ENCODE results near the gene GRIA4. TPM values are rescaled to one million over a fixed set of nuclear protein-coding genes. Genes with fewer than 3 reads are reported as not detected.

GRIA4 gene
- total RNA-seq, 5 donors from 2014 or later (not counting 1 experiment from before 2014, with no cell fraction given), result 0.09 TPM; not detected in 4

DNA sequence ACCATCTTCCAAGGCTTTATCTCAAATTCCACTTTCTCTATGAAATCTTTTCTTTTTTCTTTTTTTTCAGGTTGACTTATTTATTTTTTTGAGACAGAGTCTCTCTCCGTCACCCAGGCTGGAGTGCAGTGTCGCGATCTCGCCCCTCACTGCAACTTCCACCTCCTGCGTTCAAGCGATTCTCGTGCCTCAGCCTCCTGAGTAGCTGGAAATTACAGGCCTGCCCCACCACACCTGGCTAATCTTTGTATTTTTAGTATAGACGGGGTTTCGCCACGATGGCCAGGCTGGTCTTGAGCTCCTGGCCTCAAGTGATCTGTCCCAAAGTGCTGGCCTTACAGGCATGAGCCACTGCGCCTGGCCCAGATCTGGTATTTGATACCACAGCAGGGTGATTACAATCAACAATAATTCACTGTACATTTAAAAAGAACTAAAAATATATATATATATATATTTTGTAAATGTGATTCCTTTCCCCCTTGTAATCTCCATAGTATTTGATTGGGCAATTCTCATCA lies 290.7 kb downstream of the GRIA4 start:
- 93% methylated on average over 3 of the region's 11 CpGs for WGBS (ENCODE audit: insufficient coverage)

DNA sequence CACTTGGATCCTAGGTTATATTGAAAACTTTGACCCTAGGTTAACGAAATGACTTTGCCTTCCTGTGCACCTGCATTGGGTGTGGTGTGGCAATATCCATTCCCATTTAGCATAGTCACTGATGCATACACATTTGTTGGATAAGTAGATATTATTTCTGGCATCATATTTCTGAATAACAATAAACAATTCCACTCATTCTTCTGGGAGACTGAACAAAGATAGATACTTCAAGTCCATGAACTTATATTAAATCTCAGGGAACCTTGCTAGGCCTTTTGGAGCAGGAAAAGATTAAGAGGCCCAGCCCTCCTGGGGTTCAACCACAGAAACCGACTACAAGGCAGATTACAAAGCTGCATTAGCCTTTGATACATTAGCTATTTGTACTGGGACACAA lies 293.2 kb downstream of the GRIA4 start:
- Histone ChIP-seq H3K4me1 (ENCODE audit: control insufficient read depth in 1 of 2, extremely low read depth in 1 of 2, insufficient read depth in 2 of 2, low read length in 2 of 2) (no peaks in the 10 kb centered on the region), H3K9me3 (no peaks in the 10 kb centered on the region), H3K36me3 (ENCODE audit: control insufficient read depth in 2 of 2, extremely low read depth in 1 of 2, insufficient read depth in 1 of 2, low read length in 1 of 2) (no peaks in the 10 kb centered on the region), H3K4me3 (ENCODE audit: control insufficient read depth in 1 of 2, extremely low read depth in 1 of 2, low read length in 1 of 2) (no peak overlapping the region), H3K27me3 (replicated peaks in 1 of 2; ENCODE audit: control insufficient read depth in 2 of 2, extremely low read depth in 1 of 2, insufficient read depth in 2 of 2, low read length in 1 of 2) (peaks cover 0 to 4% of the 10 kb centered on the region in 2 experiments), H3K27ac (ENCODE audit: low read length) (no peak overlapping the region)
- H3K36me3 Mint-ChIP-seq, result no peaks in the 10 kb centered on the region
- no peaks in the 10 kb centered on the region for H3K4me1 Mint-ChIP-seq
- DNase-seq (no peak), ATAC-seq (replicated peaks in 1 of 4) (no peak)
- H3K27ac Mint-ChIP-seq, result no peak overlapping the region
- ChIA-PET POLR2A (no interaction called here), CTCF (no interaction called here)
- no peak overlapping the region for H3K4me3 Mint-ChIP-seq
- no peaks in the 10 kb centered on the region for H3K27me3 Mint-ChIP-seq
- H3K9me3 Mint-ChIP-seq, result no peaks in the 10 kb centered on the region
- WGBS (ENCODE audit: insufficient coverage), result no CpG with 5 or more reads among the region's 2 CpGs

More for the DNA sequence above, 290.7 kb downstream of the GRIA4 start:
- Histone ChIP-seq H3K27ac (ENCODE audit: low read length) (no peak overlapping the region), H3K36me3 (ENCODE audit: control insufficient read depth in 2 of 2, extremely low read depth in 1 of 2, insufficient read depth in 1 of 2, low read length in 1 of 2) (no peaks in the 10 kb centered on the region), H3K27me3 (replicated peaks in 1 of 2; ENCODE audit: control insufficient read depth in 2 of 2, extremely low read depth in 1 of 2, insufficient read depth in 2 of 2, low read length in 1 of 2) (peaks cover 0 to 4% of the 10 kb centered on the region in 2 experiments), H3K4me1 (ENCODE audit: control insufficient read depth in 1 of 2, extremely low read depth in 1 of 2, insufficient read depth in 2 of 2, low read length in 2 of 2) (no peaks in the 10 kb centered on the region), H3K9me3 (no peaks in the 10 kb centered on the region), H3K4me3 (ENCODE audit: control insufficient read depth in 1 of 2, extremely low read depth in 1 of 2, low read length in 1 of 2) (no peak overlapping the region)
- POLR2A ChIA-PET, result no interaction called here
- DNase-seq (no peak), ATAC-seq (replicated peaks in 1 of 4) (no peak)
- no peaks in the 10 kb centered on the region for H3K36me3 Mint-ChIP-seq
- H3K4me3 Mint-ChIP-seq, result no peak overlapping the region
- H3K27ac Mint-ChIP-seq, result no peak overlapping the region
- H3K27me3 Mint-ChIP-seq, result no peaks in the 10 kb centered on the region
- H3K4me1 Mint-ChIP-seq, result no peaks in the 10 kb centered on the region
- H3K9me3 Mint-ChIP-seq, result no peaks in the 10 kb centered on the region
- CTCF ChIA-PET, result no interaction called here

DNA sequence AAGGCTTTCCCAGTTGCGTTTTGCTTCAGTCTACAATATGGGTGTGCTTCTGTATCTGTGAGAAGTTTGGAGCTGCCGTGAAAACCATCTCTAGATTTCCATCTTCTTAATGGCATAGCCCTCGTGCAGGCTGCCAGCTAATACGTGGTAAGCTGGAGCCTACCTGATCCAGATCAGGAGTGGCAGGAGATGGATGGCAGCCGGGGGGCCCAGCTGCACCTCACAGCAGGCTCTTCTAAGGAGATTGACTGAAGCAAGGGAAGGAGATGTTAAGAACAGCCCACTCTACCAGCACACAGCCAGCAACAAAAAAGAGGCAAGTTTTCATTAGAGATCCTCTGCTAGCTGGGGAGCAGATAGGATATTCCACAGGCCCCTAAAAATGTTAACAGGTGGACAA lies 296.6 kb downstream of the GRIA4 start:
- 80% methylated on average over 1 of the region's 5 CpGs for WGBS (ENCODE audit: insufficient coverage)
- H3K36me3 Mint-ChIP-seq, result no peaks in the 10 kb centered on the region
- no peaks in the 10 kb centered on the region for H3K9me3 Mint-ChIP-seq
- CTCF ChIA-PET, result no interaction called here
- H3K27ac Mint-ChIP-seq, result no peak overlapping the region
- DNase-seq (no peak), ATAC-seq (replicated peaks in 1 of 4) (no peak)
- no peak overlapping the region for H3K4me3 Mint-ChIP-seq
- H3K27me3 Mint-ChIP-seq, result no peaks in the 10 kb centered on the region
- Histone ChIP-seq H3K27me3 (replicated peaks in 1 of 2; ENCODE audit: control insufficient read depth in 2 of 2, extremely low read depth in 1 of 2, insufficient read depth in 2 of 2, low read length in 1 of 2) (no peaks in the 10 kb centered on the region), H3K36me3 (ENCODE audit: control insufficient read depth in 2 of 2, extremely low read depth in 1 of 2, insufficient read depth in 1 of 2, low read length in 1 of 2) (no peaks in the 10 kb centered on the region), H3K4me3 (ENCODE audit: control insufficient read depth in 1 of 2, extremely low read depth in 1 of 2, low read length in 1 of 2) (no peak overlapping the region), H3K27ac (ENCODE audit: low read length) (no peak overlapping the region), H3K4me1 (ENCODE audit: control insufficient read depth in 1 of 2, extremely low read depth in 1 of 2, insufficient read depth in 2 of 2, low read length in 2 of 2) (no peaks in the 10 kb centered on the region), H3K9me3 (no peaks in the 10 kb centered on the region)
- H3K4me1 Mint-ChIP-seq, result no peaks in the 10 kb centered on the region
- POLR2A ChIA-PET, result no interaction called here

DNA sequence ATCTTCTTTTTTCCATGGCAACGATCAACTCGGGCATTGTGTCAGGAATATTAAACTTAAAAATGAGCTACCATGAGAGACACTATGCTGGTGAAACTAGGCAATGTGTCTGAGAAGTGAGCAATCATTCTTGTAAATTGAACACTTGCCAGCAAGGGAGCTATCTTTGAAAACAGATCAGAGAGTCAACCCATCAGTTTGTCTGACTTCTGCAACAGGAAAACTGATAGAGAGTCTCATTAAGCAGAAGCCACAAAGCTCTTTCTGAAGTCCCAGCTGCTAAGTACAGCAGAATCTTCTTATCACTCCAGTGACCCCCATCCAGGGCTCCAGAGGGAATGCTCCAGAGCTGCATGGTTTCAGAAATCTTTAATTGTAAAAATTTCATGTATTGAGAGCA lies 297.4 kb downstream of the GRIA4 start:
- no peaks in the 10 kb centered on the region for H3K4me1 ChIP-seq (ENCODE audit: control insufficient read depth in 1 of 2, extremely low read depth in 1 of 2, insufficient read depth in 2 of 2, low read length in 2 of 2)
- Mint-ChIP-seq H3K9me3 (no peaks in the 10 kb centered on the region), H3K36me3 (no peaks in the 10 kb centered on the region), H3K27me3 (no peaks in the 10 kb centered on the region), H3K4me3 (no peak overlapping the region), H3K27ac (no peak overlapping the region), H3K4me1 (no peaks in the 10 kb centered on the region)
- no peak overlapping the region for H3K27ac ChIP-seq (ENCODE audit: low read length)
- H3K4me3 ChIP-seq (ENCODE audit: control insufficient read depth in 1 of 2, extremely low read depth in 1 of 2, low read length in 1 of 2), result no peak overlapping the region
- CTCF ChIA-PET, result no interaction called here
- WGBS (ENCODE audit: insufficient coverage), result no CpG with 5 or more reads among the region's 2 CpGs
- no peaks in the 10 kb centered on the region for H3K9me3 ChIP-seq
- ATAC-seq (replicated peaks in 1 of 4), result no peak
- H3K27me3 ChIP-seq (replicated peaks in 1 of 2; ENCODE audit: control insufficient read depth in 2 of 2, extremely low read depth in 1 of 2, insufficient read depth in 2 of 2, low read length in 1 of 2), result no peaks in the 10 kb centered on the region
- H3K36me3 ChIP-seq (ENCODE audit: control insufficient read depth in 2 of 2, extremely low read depth in 1 of 2, insufficient read depth in 1 of 2, low read length in 1 of 2), result no peaks in the 10 kb centered on the region
- no peak for DNase-seq
- POLR2A ChIA-PET, result no interaction called here

DNA sequence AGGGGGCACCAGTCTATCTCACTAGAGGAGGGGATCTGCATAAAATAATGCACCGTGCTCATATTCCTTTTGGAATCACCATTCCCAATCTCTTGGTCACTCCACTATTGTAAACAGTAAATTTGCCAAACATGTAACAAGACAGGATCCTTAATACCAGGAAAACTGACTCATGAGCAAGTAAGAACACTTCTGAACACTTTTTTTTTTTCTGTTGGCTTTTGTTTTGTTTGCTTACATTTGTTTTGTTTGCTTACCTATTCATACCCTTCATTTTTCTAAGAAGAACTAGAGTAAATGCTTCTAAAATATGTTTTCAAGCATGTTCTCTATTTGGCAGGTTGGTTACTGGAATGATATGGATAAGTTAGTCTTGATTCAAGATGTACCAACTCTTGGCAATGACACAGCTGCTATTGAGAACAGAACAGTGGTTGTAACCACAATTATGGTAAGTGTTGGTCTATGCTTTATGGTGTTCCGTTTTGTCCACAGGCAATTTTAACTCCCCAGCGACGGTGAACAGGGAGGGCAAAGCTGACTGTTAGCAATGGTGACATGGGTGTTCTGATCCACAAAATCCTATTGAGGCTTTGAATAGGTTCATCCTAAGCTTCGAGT lies 300.3 kb downstream of the GRIA4 start:
- H3K4me1 ChIP-seq (ENCODE audit: control insufficient read depth in 1 of 2, extremely low read depth in 1 of 2, insufficient read depth in 2 of 2, low read length in 2 of 2), result no peaks in the 10 kb centered on the region
- H3K27ac ChIP-seq (ENCODE audit: low read length), result no peak overlapping the region
- H3K9me3 ChIP-seq, result no peaks in the 10 kb centered on the region
- ATAC-seq (replicated peaks in 1 of 4) (no peak), DNase-seq (no peak)
- H3K27ac Mint-ChIP-seq, result no peak overlapping the region
- WGBS (ENCODE audit: insufficient coverage), result 71% methylated on average over 1 of the region's 5 CpGs
- H3K36me3 Mint-ChIP-seq, result no peaks in the 10 kb centered on the region
- H3K4me3 Mint-ChIP-seq, result no peak overlapping the region
- H3K9me3 Mint-ChIP-seq, result no peaks in the 10 kb centered on the region
- H3K4me1 Mint-ChIP-seq, result no peaks in the 10 kb centered on the region
- H3K36me3 ChIP-seq (ENCODE audit: control insufficient read depth in 2 of 2, extremely low read depth in 1 of 2, insufficient read depth in 1 of 2, low read length in 1 of 2), result no peaks in the 10 kb centered on the region
- ChIA-PET POLR2A (no interaction called here), CTCF (no interaction called here)
- H3K27me3 ChIP-seq (replicated peaks in 1 of 2; ENCODE audit: control insufficient read depth in 2 of 2, extremely low read depth in 1 of 2, insufficient read depth in 2 of 2, low read length in 1 of 2), result no peaks in the 10 kb centered on the region
- no peaks in the 10 kb centered on the region for H3K27me3 Mint-ChIP-seq
- no peak overlapping the region for H3K4me3 ChIP-seq (ENCODE audit: control insufficient read depth in 1 of 2, extremely low read depth in 1 of 2, low read length in 1 of 2)

DNA sequence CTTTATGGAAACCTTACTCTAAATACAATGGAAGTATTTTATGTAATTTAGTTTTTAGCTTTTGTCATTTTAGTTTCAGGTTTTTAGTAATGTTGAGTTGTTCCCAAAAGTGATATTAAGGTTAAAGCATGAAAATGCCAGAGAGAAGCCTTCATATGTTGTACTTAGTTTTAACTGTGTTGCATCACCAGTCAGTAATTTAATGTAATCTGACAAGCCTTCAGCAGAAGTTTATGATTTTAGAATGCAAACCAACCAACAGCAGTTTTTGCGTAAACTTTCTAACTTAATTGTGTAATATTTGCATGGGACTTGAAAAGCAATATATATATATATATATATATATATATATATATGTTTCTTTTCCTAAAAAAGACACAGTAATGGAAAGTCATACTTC lies 301.6 kb downstream of the GRIA4 start:
- CTCF ChIA-PET, result no interaction called here

DNA sequence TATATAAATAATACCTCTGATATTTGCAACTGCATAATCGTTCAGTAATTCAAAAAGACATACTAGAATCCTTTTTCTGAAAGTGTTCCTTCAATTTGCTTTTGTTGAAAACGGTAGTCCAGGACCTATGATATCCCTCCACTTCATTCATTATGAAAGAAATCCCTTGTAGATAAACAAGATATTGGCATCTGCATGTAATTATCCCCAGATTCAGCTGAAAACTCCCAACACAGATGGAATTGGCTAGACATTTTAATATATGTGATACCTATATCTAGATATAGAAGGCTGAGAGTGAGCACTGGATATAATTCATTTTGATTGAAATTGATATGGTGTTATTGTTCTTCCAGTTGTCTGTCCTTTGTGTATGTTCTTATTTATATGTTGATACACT lies 302.8 kb downstream of the GRIA4 start:
- no peaks in the 10 kb centered on the region for H3K4me1 Mint-ChIP-seq
- DNase-seq (no peak), ATAC-seq (replicated peaks in 1 of 4) (no peak)
- Histone ChIP-seq H3K4me3 (ENCODE audit: control insufficient read depth in 1 of 2, extremely low read depth in 1 of 2, low read length in 1 of 2) (no peak overlapping the region), H3K27me3 (replicated peaks in 1 of 2; ENCODE audit: control insufficient read depth in 2 of 2, extremely low read depth in 1 of 2, insufficient read depth in 2 of 2, low read length in 1 of 2) (no peaks in the 10 kb centered on the region), H3K27ac (ENCODE audit: low read length) (no peak overlapping the region), H3K4me1 (ENCODE audit: control insufficient read depth in 1 of 2, extremely low read depth in 1 of 2, insufficient read depth in 2 of 2, low read length in 2 of 2) (no peaks in the 10 kb centered on the region), H3K9me3 (no peaks in the 10 kb centered on the region), H3K36me3 (ENCODE audit: control insufficient read depth in 2 of 2, extremely low read depth in 1 of 2, insufficient read depth in 1 of 2, low read length in 1 of 2) (no peaks in the 10 kb centered on the region)
- no peaks in the 10 kb centered on the region for H3K36me3 Mint-ChIP-seq
- H3K4me3 Mint-ChIP-seq, result no peak overlapping the region
- POLR2A ChIA-PET, result no interaction called here
- H3K9me3 Mint-ChIP-seq, result no peaks in the 10 kb centered on the region
- H3K27me3 Mint-ChIP-seq, result no peaks in the 10 kb centered on the region
- CTCF ChIA-PET, result no interaction called here
- no peak overlapping the region for H3K27ac Mint-ChIP-seq
- no CpG with 5 or more reads among the region's 2 CpGs for WGBS (ENCODE audit: insufficient coverage)

More for the DNA sequence above, 301.6 kb downstream of the GRIA4 start:
- POLR2A ChIA-PET, result no interaction called here
- DNase-seq, result no peak
- Mint-ChIP-seq H3K4me3 (no peak overlapping the region), H3K9me3 (no peaks in the 10 kb centered on the region), H3K27ac (no peak overlapping the region), H3K27me3 (no peaks in the 10 kb centered on the region), H3K36me3 (no peaks in the 10 kb centered on the region), H3K4me1 (no peaks in the 10 kb centered on the region)
- H3K9me3 ChIP-seq, result no peaks in the 10 kb centered on the region
- H3K4me3 ChIP-seq (ENCODE audit: control insufficient read depth in 1 of 2, extremely low read depth in 1 of 2, low read length in 1 of 2), result no peak overlapping the region
- H3K36me3 ChIP-seq (ENCODE audit: control insufficient read depth in 2 of 2, extremely low read depth in 1 of 2, insufficient read depth in 1 of 2, low read length in 1 of 2), result no peaks in the 10 kb centered on the region
- no peak for ATAC-seq (replicated peaks in 1 of 4)
- WGBS (ENCODE audit: insufficient coverage), result no CpG with 5 or more reads among the region's 1 CpG
- no peaks in the 10 kb centered on the region for H3K27me3 ChIP-seq (replicated peaks in 1 of 2; ENCODE audit: control insufficient read depth in 2 of 2, extremely low read depth in 1 of 2, insufficient read depth in 2 of 2, low read length in 1 of 2)
- no peak overlapping the region for H3K27ac ChIP-seq (ENCODE audit: low read length)
- no peaks in the 10 kb centered on the region for H3K4me1 ChIP-seq (ENCODE audit: control insufficient read depth in 1 of 2, extremely low read depth in 1 of 2, insufficient read depth in 2 of 2, low read length in 2 of 2)
